Measurements from ENCODE around the gene GRIN3B.

DNA sequence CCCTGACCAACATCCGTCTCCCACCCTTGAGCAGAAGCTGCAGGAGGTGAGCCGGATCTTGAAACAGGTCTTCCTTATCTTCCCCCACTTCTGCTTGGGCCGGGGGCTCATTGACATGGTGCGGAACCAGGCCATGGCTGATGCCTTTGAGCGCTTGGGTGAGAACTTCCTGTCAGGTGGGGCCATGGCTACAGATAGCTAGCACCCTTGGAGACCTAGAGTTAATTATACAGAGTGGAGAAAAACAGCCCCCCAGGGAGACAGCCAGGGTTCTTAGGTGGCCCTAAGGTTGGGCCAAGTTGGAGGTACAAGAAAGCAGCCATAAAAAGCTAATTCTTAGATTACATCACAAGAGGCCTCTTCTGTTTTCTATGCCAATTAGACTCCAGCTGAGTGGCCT, 57.9 kb downstream of the GRIN3B start:
- TF ChIP-seq POLR2A (IDR thresholded peaks at IDR 0.05; ENCODE audit: low read depth, low read length): no peak
- TF ChIP-seq POLR2AphosphoS5 (IDR thresholded peaks at IDR 0.05; ENCODE audit: low read depth, low read length): no peak
- TF ChIP-seq TAF1 (IDR thresholded peaks at IDR 0.05; ENCODE audit: borderline replicate concordance, low read depth, low read length): no peak

All from GM12892 (cell line).